ENCODE data around the gene DNAJA4.
"Not testable (repeated sequence)": the region's sequence is repeated elsewhere in the genome, so short reads cannot be mapped to it uniquely, and the experiment has no call there.

Gene DNAJA4

DNA sequence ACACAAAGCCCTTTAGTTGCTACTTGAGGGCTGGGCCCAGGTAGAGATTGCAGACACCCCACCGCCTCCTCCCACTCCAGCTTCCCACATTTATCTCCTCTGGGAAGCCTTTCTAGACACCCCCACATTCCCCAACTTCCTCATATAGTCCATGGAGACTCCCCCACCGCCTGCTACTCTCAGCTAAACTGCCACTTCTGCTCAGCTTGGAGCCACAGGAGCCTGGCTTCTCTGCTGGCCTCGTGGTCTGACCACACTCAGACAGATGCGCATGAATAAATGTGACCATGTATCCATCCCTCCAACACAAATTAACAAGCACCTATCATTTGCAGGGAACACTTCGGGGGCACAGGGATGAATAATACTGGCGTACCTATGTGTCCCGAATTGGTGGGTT, 19.5 kb upstream of the DNAJA4 start:
- no peak for DNase-seq

DNA sequence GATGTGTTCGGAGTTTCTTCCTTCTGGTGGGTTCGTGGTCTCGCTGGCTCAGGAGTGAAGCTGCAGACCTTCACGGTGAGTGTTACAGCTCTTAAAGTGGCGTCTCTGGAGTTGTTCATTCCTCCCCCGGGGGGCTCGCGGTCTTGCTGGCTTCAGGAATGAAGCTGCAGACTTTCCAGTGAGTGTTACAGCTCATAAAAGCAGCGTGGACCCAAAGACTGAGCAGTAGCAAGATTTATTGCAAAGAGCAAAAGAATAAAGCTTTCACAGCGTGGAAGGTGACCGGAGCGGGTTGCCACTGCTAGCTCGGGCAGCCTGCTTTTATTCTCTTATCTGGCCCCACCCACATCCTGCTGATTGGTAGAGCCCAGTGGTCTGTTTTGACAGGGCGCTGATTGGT, 19.0 kb upstream of the DNAJA4 start:
- not testable (repeated sequence) for DNase-seq

DNA sequence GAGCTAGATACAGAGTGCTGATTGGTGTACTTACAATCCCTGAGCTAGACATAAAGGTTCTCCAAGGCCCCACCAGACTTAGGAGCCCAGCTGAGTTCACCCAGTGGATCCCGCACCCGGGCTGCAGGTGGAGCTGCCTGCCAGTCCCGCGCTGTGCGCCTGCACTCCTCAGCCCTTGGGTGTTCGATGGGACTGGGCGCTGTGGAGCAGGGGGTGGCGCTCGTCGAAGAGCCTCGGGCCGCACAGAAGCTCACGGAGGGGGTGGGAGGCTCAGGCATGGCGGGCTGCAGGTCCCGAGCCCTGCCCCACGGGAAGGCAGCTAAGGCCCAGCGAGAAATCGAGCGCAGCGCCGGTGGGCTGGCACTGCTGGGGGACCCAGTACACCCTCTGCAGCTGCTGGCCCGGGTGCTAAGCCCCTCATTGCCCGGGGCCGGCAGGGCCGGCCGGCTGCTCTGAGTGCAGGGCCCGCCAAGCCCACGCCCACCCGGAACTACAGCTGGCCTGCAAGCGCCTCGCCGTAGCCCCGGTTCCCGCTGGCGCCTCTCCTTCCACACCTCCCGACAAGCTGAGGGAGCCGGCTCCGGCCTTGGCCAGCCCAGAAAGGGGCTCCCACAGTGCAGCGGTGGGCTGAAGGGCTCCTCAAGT, 18.3 kb upstream of the DNAJA4 start:
- DNase-seq: not testable (repeated sequence)

DNA sequence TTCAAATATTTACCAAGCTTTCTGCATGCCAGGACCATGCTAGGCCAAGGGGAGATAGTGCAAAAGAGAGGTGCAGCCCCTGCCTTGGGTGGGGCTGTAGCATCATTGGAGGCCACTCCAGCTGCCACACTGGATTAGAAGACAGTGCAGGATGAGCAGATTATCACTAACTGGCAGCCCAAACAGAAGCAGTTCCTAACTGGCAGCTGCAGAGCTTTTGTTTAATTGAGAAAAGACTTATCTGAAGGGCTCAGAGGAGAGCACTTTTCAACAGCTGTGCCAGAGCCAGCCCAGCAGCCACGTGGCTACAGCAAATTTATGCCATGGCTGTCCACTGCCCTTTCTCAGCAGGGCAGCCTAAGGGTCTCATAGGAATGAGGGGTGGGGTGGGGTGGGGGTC, 16.5 kb upstream of the DNAJA4 start:
- DNase-seq: no peak

DNA sequence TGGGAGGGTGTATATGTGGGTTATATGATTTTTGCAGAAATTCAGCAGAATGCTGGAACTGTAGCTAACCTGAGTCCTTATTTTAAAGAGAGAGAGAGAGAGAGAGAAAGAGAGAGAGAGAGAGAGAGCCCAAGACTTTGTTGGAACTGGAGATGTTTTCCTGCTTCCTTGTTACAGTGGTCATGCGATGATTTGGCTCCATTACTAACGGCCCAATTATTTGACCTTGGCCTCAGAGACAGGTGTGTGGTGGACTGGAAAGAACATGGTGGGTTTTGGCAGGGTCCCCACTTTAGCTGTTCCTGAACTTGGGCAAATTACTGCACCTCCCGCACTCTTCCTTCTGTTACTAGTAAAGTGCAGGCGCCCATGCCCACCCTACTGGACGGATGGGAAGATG, 15.2 kb upstream of the DNAJA4 start:
- DNase-seq: no peak

DNA sequence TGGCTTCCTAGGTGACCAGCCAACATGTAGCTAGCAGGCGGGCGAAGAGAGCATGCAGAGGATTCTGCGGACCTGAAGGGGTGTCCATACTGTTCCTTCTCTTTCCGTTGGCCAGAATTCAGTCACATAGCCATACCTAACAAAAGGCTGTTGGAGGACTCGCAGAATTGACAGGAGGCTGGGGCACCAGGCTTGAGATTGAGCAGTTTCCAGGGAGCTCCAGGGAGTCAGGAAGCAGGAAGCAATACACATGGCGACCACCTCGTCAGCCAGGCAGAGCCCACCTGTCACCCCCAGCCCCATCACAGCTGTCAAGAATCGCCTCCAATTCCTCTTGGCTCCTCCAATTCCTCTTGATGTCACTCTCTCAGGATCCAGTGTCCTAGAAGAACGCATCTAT, 13.2 kb upstream of the DNAJA4 start:
- DNase-seq: no peak

DNA sequence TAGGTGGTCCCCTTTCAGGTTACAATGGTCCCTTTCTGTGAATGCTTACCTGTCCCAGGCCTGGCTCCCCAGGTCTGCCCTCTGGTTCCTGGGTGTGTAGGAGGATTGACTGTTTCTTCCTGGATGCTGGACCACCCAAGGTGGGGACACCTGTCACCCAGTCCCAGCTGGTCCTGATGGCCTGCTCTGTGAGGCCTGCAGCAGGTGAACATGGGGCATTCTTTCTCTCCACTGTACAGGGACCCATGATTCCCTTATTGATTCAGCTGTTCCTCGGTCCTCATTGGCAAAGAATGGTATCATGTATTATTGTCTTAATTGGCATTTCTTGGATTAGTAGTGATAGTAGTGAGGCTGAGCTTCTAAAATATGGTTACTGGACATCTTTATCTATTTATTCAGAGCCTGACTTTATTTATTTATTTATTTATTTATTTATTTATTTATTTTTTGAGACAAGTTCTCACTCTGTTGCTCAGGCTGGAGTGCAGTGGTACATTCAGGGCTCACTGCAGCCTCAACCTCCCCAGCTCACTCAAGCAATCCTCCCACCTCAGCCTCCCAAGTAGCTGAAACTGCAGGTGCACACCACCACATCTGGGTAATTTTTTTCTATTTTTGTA, 8.8 kb upstream of the DNAJA4 start:
- no peak for DNase-seq

DNA sequence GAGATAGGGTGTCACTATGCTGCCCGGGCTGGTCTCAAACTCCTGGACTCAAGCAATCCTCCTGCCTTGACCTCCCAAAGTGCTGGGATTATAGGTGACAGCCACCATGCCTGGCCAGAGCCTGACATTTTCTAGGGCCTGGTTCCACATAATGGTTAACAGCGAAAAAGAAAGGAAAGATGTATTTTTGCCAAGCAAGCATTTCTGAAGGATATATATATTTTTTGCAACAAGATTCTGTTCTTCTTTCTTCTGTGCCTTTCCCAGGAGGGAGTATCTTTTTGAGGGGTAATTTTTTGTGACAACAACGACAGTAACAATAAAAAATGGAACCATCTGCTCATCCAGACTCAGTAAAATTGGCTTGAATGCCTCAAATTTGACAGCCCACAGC, 8.3 kb upstream of the DNAJA4 start:
- DNase-seq: no peak

DNA sequence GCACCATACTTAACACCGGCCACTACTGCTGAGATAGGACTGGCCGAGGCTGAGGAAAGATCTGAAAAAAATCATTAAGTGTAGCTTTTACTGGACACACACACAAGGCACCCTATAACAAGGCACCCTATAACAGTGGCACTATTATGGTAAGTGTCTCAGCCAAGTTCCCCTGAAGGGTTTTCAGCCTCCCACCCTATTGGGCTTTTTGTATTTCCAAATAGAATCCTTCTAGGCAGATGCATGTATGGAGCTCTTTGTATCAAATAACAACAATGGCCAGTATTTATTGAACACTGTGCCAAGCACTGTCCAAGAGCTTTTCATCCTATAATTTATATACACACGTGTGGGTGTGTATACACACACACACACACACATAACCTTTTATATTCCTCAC, 6.7 kb upstream of the DNAJA4 start:
- no peak for DNase-seq

DNA sequence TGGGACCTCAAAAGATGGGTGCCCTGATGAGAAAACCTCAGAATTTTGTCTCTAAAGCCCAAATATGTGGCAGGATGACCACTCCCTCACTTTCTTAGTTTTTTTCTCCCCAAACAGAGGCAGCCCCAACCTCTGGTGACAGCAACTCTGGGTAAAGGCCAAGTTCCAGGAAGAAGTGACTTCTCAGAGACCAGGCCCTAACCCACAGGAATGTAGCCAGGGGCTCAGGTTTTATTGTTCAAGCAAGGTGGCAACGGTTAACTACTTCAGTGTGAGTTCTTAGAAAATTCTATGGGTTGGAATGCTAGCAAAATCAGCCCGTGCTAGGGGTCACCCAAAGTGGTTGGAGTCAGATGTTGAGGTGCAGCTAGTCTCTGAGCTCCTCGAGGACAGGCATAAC, 5.1 kb upstream of the DNAJA4 start:
- no peak for DNase-seq

DNA sequence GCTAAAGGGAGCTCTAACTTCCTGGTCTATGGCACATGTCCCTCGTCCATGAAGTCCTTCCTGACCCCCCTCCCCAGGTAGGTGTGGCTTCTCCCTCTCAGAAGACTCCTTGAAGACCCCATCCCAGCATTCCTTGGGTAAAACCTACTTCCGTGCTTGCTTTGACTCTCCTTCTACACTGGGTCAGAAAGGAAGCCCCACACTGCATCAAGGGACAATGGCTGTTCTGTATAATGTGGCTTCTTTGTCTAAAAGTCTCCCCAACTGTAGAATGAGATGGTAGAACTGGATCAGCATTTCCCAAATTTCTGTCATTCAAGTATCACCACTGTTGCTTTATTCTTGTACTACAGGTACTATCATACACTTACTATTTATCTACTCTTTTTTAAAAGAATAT, 3.9 kb upstream of the DNAJA4 start:
- DNase-seq: no peak

DNA sequence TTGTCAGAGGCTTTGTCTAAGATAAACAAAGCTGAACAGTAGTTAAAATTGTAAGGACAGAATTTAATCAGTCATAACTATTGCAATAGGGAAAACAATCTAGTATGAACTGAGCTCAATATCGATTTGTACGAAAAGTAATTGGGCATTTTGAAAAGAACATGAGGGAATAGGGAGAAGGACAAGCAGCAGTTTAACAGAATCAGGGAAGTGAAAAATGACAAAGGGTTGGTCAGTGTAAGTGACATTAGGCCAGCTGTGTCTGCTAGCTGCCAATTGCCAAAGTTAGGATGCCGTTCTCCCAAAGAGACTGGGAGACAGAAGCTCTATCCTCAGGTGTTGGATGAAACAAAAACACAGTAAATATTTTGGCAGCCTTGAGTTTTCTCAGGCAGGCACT, 3.3 kb upstream of the DNAJA4 start:
- no peak for DNase-seq

DNA sequence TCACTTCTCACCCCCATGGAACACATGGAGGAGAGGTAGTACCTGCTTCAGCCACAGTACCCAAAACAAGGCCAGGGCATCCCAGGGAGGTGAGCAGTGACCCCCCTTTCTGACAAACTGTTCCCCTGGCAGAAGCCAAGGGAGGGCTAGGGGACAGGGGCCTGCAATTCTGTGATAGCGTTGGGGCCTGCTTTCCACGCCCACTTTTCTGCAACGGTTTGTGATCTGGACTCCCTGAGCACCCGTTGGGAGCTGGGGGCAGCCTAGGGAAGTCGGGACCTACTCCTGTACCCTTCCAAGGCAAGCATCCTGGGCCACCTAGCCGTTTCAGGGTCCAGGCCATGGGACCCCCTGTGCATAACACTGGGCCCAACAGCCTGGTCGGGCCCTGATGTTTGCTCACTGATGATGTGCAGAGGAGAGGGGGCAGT, 996 bp upstream of the DNAJA4 start:
- no peak for DNase-seq

DNA sequence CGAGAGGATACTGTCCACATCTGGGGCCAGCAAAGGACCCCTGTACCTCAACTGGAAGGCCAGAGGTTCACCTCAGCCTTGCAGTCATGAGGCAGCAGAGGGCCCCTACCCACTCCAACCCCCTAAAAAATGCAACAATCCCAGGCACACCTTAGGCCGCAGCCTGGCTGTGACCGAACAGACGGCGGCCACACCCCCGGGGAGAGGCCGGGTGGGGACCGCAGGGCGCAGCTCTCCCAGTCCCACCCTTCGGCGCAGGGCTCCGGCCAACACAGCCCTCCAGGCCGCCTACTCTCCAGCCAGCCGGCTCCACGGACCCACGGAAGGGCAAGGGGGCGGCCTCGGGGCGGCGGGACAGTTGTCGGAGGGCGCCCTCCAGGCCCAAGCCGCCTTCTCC, 457 bp upstream of the DNAJA4 start:
- DNase-seq: no peak

DNA sequence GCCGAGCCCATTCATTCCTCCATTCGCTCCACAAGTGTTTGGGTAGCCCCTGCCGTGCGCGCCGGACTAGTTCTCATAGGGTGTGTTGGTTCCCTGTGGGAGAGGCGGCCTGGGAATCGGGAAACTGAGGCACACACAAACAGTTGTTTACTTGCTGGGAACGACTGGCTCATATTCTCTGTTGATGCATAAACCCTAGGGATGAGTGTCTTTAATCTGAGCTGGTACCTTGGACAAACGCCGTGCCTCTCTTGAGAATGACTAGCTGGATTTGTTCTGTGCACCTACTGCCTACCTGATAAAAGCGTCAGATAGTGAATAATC, 737 bp downstream of the DNAJA4 start:
- DNase-seq: no peak

DNA sequence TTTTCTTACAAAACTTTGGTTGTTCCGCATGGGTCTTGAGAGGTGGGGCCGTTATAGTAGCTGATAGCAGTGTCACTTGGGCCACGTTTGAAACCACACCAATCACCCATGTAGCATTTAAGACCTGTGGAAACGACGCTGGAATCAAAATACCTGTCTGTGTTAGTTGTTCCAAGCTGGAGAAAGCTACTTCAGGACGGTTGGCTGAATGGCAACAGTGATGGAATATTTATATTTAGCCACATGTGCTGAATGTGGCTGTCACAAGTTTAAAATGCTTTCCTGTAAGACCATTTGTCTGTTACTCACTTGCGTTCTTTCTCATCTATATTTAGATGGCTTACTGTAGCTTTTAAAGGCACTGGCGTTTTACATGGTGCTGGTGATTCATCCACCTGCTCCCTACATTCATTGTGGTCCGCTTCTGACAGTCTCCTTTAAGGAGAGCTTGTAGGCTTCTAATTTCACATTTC, 1.4 kb downstream of the DNAJA4 start:
- DNase-seq: no peak

DNA sequence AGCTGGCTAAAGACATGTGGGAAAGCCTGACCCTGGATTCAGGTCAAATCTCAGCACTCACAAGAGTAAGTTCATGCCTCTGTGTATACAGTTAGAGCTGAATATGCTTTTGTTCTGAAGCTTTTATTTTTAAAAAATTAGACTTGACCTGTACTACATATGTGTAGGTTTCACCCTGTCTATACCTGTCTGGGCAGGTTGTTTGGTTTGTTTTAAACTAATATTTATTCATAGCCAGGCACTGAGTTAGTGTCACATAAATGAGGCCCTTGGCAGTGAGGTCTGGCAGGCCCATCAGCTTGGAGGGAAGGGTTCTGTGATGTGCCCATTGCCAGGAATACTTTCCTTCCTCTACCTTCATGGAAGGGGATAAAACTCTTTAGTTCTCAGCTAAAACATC, 1.9 kb downstream of the DNAJA4 start:
- DNase-seq: no peak

DNA sequence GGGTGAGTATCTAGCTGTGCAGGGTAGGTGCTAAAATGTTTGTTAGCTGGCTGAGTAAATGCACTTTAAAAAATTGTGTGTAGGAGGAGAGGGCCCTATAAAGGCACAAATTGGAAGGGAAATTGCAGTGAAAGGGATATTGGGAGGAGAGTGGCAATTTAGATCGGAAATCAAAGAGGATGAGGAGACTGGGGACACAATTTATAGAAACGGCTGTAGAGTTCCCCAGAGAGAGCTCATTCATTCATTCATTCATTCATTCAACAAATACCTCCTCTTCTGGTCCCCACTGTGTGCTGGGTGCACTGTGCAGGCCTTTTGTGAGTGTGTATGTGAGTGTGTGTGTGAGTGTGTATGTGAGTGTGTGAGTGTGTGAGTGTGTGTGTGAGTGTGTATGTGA, 2.4 kb downstream of the DNAJA4 start:
- no peak for DNase-seq

DNA sequence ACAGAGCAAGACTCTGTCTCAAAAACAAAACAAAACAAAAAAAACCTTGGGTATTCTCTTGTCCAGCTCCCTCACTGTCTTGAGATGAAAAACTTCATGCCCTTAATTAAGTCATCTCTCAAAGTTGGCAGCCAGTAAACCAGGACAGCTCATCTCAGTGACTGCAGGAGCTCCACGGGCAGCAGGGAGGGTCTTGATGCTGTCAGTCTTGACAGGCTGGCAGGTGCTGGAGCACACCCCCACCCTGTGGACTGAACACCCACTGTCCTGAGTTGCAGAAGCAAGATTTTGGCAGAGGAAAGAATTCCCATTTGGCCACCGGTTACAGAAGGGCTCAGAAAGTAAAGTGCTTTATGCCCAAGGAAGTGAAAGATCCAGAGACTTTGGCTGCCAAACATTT, 8.0 kb downstream of the DNAJA4 start:
- DNase-seq: no peak

DNA sequence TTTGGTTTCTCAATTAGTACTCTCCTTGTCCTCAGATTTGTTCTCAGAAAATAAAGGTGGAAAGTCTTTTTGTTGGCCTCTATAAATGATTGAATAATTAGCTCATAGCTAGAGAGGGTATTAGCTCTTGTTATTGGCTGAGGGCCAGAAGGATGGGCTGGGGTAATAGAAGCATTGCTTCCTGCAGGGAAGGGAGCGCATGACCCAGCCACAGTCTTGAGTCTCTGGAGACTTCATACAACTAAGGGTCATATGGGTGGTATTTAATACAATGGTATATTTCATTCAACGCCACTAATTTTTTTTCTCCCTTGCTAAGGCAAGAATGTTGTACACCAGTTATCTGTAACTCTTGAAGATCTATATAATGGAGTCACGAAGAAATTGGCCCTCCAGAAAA, 8.4 kb downstream of the DNAJA4 start:
- DNase-seq: no peak

DNA sequence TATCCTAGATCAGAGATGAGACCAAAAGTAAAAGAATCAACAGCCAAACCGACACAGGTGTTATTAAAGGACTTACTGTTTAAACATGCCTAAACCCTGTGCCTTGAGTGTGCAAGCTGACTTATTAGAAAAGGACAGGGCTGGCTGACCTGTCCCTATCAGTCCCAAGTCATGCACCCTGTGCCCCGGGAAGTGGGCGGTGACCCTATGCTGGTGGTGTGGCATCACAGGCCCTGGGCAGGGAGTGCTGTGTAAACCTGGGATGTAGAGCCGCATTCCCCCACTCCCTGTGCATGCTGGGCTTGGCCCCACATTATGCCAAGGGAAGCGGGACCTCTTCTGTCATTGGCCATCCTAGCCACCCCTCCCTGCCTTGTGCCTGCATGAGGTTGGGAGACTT, 10.6 kb downstream of the DNAJA4 start:
- DNase-seq: no peak

DNA sequence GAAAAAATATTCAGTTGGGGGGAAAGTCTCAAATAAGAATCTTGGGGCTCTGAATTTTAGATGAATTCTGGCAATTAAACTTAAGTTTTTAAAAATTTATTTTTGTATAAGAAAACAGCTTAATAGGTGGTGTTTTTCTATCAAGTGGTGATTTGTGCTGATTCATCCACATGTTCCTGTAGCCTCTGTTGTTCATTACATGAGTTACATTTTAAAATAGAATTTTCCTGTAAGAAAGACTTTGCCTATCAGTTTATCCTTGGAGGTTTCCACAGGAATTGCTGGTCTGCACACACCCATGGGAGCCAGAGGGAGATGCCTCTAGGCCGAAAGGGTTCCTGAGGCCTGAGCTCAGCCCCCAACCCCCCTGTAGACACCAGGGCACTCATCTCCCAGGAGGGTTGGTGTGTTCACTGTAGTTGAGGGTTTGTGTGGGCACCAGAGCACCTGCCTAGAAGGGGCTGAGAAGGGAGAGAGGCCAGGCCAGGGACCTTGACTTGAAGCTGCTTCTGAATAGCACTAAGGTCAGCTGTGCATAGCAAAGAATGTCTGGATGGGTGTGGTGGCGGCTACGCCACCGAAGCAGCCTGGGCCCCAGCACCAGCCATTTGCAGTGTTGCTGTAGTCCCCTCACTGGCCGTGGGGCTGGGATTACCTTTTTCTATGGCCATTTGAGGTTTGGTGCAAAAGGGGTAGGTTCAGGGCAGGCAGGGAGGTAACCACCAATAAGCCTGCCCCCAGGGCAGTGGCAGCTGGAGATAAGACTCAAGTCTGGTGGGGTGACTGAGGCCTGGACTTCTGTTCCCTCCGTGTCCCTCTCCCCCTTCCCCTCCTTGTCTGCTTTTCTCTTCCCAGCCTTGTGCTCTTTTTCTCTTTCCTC, 11.9 kb downstream of the DNAJA4 start:
- DNase-seq: no peak

DNA sequence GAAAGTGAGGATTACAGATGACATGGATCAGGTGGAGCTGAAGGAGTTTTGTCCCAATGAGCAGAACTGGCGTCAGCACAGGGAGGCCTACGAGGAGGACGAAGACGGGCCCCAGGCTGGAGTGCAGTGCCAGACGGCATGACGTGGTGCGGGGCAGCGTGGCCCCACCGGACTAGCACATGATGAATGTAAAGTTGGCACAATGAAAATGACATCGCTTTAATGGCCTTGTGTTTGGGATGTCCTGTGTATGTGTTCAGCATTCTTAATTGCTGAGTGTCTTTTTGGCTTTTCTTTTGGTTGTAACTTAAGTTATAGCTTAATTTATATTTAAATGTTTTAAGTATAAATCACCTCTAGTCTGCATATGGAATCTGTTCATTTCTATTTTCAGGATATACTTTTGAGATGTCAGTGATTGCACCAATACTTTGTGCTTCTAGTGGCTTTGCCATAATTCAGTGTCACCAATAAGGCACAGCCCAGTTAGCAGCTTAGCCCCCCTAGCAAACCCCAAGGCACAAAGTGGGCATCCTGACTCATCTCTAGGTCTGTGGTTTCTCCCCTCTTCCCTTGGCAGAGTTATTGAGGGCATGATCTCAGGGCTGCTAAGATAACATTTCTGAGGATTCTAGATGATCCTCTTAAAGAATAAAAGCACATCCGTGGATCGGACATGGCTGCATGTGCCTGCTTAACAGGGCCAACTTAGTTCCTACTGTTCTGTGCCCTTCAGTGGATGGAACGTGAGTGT, 16.1 kb downstream of the DNAJA4 start:
- DNase-seq: no peak

DNA sequence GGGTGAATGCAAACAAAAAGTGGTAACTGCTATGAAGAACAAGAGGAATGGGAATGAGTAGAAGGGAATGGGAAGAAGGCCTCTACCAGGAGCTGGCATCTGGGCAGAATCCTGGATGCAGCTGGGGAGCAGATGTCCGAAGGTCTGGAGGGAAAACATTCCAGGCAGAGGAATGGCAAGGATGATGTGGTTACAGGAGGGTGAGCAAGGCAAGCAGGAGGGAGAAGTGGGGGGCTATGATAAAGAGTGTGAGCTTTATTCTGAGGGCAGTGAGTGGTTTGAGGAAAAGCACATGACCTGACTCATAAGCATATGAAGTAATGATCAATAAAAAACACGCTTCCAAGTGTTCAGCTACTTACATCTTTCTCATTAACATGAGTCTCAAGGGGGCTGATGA, 18.0 kb downstream of the DNAJA4 start:
- DNase-seq: no peak

All from CD4-positive, alpha-beta T cell treated with Interleukin-12 subunit alpha and Interleukin-12 subunit beta, for 1 hour (primary cell).